Testis (tissue), 3 donors: ENCODE measurements around the gene CLRN1. TPM values are rescaled to one million over a fixed set of nuclear protein-coding genes. Genes with fewer than 3 reads are reported as not detected.

Experiments used
- DNase-seq: peaks from one replicate; pipeline ENCODE4 v3.0.0-alpha.2; 2019
- H3K27ac ChIP-seq, 2 donors: fragments of 200-600 bp; sonication (generic); one replicate each; pipeline ENCODE4 v1.5.1; 2019
- H3K27me3 ChIP-seq: fragments of 200-600 bp; sonication (generic); one replicate; pipeline ENCODE4 v1.5.1; 2019
- H3K36me3 ChIP-seq: fragments of 200-600 bp; sonication (generic); one replicate; pipeline ENCODE4 v1.5.1; 2017; ENCODE audit warnings: low read depth; ENCODE audit errors: missing control alignments
- H3K4me1 ChIP-seq: fragments of 200-600 bp; sonication (generic); one replicate; pipeline ENCODE4 v1.5.1; 2019
- H3K4me3 ChIP-seq, 2 donors: fragments of 200-600 bp; sonication (generic); one replicate each; pipeline ENCODE4 v1.5.1; 2017 to 2019
- H3K9me3 ChIP-seq: fragments of 200-600 bp; sonication (generic); one replicate; pipeline ENCODE4 v1.5.1; 2017
- POLR2A ChIP-seq: fragments of 450-650 bp; IDR thresholded peaks from one replicate; pipeline ENCODE4 v1.6.1; 2017; ENCODE audit warnings: antibody characterized with exemption, mild to moderate bottlenecking, moderate library complexity
- WGBS, 2 donors: methylation state at CpG; one replicate each; pipeline ENCODE4 v1.1.5; 2018; 5-methylcytosine and 5-hydroxymethylcytosine counted together
- intact Hi-C: fragments of 100-400 bp; cut with DNase I; formaldehyde crosslinking; loops from one replicate; pipeline ENCODE4 v1.15.1; 2023; ENCODE audit warnings: low total_unique reads
- polyA plus RNA-seq: library from polyadenylated mRNA; stranded (reverse); fragments of 350-450 nt; fragmentation: Illumina TruSeq; extraction: RNeasy Lipid Tissue Mini Kit (QIAGEN cat#74804); gene quantifications from one replicate; pipeline ENCODE4 v1.2.3, GENCODE V29; 2014; ENCODE audit warnings: low read depth, low replicate concordance; ENCODE audit not compliant: insufficient read depth
- total RNA-seq, 2 donors: library from RNA; depleted of rRNA; stranded (reverse); fragments of >200 nt; gene quantifications; one replicate each; pipeline ENCODE4 v1.2.3, GENCODE V29; 2016
- TF ChIP-seq, protein P1 (sequence below), 3 experiments: fragments of 450-650 bp in 2 of 3; fragments of 200-600 bp in 1 of 3; sonication (generic) in 1 of 3; IDR thresholded peaks; one replicate each; pipeline ENCODE4 v1.5.1; 2016 to 2019; ENCODE audit warnings: antibody characterized with exemption in 3 of 3, mild to moderate bottlenecking in 2 of 3, moderate library complexity in 1 of 3

CLRN1 gene
- total and polyA plus RNA-seq, 3 donors from 2014 or later = 0.38 to 0.79 (median 0.43) TPM

DNA sequence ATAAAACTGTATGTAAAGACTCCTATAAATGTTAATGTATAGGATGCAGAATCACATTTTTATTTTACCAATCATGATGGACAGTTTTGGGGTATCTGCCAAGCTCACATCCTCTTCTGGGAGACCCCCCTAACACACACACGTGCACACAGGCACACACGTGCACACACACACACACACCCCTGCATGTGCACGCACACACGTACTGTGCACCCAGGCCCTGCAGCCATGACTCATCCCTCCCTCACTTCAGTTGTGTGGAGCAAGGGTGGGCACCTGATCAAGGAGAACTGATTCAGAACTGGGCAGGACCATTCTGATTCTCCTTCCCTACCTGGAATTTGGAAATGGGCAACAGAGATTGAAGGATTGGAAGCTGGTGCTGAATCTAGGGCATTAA lies 51.3 kb downstream of the CLRN1 start:
- no peak overlapping the region for H3K27ac ChIP-seq
- no peak overlapping the region for H3K4me3 ChIP-seq
- intact Hi-C loops = no loop called here
- H3K9me3 ChIP-seq = no peaks in the 10 kb centered on the region
- H3K4me1 ChIP-seq = no peaks in the 10 kb centered on the region
- no peak for DNase-seq
- TF ChIP-seq POLR2A = no peak
- TF ChIP-seq, protein P1, sequence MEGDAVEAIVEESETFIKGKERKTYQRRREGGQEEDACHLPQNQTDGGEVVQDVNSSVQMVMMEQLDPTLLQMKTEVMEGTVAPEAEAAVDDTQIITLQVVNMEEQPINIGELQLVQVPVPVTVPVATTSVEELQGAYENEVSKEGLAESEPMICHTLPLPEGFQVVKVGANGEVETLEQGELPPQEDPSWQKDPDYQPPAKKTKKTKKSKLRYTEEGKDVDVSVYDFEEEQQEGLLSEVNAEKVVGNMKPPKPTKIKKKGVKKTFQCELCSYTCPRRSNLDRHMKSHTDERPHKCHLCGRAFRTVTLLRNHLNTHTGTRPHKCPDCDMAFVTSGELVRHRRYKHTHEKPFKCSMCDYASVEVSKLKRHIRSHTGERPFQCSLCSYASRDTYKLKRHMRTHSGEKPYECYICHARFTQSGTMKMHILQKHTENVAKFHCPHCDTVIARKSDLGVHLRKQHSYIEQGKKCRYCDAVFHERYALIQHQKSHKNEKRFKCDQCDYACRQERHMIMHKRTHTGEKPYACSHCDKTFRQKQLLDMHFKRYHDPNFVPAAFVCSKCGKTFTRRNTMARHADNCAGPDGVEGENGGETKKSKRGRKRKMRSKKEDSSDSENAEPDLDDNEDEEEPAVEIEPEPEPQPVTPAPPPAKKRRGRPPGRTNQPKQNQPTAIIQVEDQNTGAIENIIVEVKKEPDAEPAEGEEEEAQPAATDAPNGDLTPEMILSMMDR (IDR thresholded peaks at IDR 0.05) = no peak
- H3K36me3 ChIP-seq = no peaks in the 10 kb centered on the region
- WGBS, 2 donors = 87 to 100% methylated on average over 1 to 4 of the region's 4 CpGs
- H3K27me3 ChIP-seq = no peaks in the 10 kb centered on the region

DNA sequence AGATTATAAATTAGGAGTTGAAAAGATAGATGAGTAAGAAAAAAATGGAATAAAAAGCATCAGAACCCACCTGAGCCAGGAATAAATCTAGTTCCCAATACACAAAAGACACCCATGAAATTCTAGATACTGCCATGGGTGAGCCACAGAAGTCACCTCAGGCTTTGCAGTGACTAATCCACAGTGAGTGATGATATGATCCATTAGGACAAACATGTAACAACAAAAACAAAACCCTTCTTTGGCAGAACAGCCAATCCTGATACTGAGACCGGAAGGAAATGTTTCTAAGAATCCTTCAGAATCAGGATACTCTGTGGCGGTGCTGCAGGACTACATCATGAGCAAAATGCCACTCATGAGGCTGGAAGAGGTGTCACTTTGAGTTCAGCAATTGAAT lies 52.3 kb downstream of the CLRN1 start:
- DNase-seq = no peak
- WGBS, 2 donors = 81 to 83% methylated on average over 2 of the region's 2 CpGs

DNA sequence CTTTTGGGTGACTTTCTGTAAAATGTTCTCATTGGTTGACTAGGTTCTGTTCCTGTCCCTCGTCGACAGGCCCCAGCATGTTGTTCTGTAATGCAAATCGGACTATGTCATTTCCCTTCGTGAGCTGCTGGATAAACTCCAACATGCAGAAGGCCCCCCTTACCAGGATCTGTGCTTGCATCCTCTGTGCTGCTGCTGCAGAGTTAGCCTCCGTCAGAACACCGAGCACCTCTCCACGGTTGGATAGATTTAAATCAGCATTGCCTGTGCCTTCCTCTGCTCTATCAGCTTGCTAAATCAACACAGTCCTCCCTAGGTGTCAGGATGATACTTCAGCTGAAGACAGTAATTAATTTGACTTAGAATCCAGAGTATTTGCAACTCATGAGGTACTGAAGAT lies 54.6 kb downstream of the CLRN1 start:
- Histone ChIP-seq H3K9me3 (no peaks in the 10 kb centered on the region), H3K4me3 (no peak overlapping the region), H3K4me1 (no peaks in the 10 kb centered on the region), H3K27me3 (no peaks in the 10 kb centered on the region), H3K27ac (no peak overlapping the region), H3K36me3 (no peaks in the 10 kb centered on the region)
- 51 to 66% methylated on average over 7 of the region's 7 CpGs for WGBS, 2 donors
- DNase-seq = no peak
- intact Hi-C loops = no loop called here
- TF ChIP-seq, protein P1 (IDR thresholded peaks at IDR 0.05) = no peak
- TF ChIP-seq POLR2A = no peak

More for the DNA sequence above, 52.3 kb downstream of the CLRN1 start:
- Histone ChIP-seq H3K27ac (no peak overlapping the region), H3K9me3 (no peaks in the 10 kb centered on the region), H3K4me3 (no peak overlapping the region), H3K36me3 (no peaks in the 10 kb centered on the region), H3K4me1 (no peaks in the 10 kb centered on the region), H3K27me3 (no peaks in the 10 kb centered on the region)
- intact Hi-C loops = no loop called here
- no peak for TF ChIP-seq POLR2A
- TF ChIP-seq, protein P1 (IDR thresholded peaks at IDR 0.05) = no peak

DNA sequence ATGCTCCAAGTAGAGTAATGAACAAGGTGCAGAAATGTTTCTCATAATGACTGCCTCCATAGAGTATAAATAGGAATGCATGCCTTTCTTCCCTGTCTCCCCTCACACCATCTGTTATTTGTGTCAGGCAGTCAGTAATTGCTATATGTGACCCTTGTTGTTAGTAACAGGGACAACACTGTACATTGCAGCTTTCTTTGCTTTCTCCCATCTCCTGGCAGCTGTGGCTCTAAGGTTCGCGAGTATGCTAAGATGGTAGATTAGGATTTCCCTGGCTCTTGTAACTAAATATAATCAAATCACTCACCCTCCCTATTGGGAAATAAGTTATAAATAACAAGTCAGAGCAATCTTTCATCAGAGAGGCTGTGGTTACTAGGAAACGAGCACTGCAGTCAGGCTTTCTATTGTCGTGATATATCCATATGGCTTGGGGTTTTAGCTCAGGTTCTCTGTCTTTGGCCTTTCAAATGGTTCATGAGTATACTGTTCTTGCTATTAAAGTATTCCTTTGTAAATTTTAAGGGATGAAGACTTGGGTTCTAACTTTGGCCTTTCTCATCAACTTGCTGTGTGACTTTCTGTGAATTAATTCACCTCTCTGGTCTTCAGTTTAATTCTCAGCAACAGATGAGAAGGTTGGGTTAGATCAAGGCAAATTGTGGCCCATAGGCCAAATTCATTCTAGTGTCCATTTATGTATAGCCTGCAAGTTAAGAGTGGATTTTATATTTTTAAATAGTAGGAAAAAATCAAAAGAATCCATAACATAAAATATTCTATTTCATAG lies 59.2 kb downstream of the CLRN1 start:
- no peak for DNase-seq
- intact Hi-C loops = no loop called here
- H3K9me3 ChIP-seq = no peaks in the 10 kb centered on the region
- H3K27me3 ChIP-seq = no peaks in the 10 kb centered on the region
- no peaks in the 10 kb centered on the region for H3K4me1 ChIP-seq
- 84 to 85% methylated on average over 4 of the region's 4 CpGs for whole genome bisulfite sequencing, 2 donors
- H3K36me3 ChIP-seq = no peaks in the 10 kb centered on the region
- no peak overlapping the region for H3K4me3 ChIP-seq
- TF ChIP-seq, protein P1 (IDR thresholded peaks at IDR 0.05) = no peak
- TF ChIP-seq POLR2A = no peak
- no peak overlapping the region for H3K27ac ChIP-seq

DNA sequence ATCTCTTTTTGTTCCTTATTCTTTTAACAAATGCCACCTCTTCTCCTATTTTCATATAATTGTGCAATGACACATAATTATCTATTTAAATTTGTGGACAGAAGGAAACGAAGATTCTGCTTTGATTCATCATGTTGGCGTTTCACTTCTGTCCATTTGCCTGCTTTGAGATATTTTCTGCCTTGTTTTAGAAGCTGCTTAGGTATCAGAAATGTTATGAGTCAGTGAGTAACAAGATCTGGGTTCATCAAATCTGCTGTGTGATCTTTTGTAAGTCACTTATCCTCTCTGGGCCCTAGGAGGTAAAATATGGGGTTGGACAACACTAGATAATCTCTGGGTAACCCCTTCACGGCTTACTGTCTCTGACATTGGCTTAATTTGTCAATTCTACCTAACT lies 60.0 kb downstream of the CLRN1 start:
- H3K9me3 ChIP-seq = no peaks in the 10 kb centered on the region
- WGBS, 2 donors = 85 to 90% methylated on average over 3 of the region's 3 CpGs
- H3K4me3 ChIP-seq = no peak overlapping the region
- TF ChIP-seq POLR2A = no peak
- TF ChIP-seq, protein P1 (IDR thresholded peaks at IDR 0.05) = no peak
- no peak for DNase-seq
- intact Hi-C loops = no loop called here
- H3K4me1 ChIP-seq = no peaks in the 10 kb centered on the region
- H3K27ac ChIP-seq = no peak overlapping the region
- H3K36me3 ChIP-seq = no peaks in the 10 kb centered on the region
- no peaks in the 10 kb centered on the region for H3K27me3 ChIP-seq
